B cell (primary cell): ENCODE data around the gene GLIPR2.

Experiments used
- EZH2 ChIP-seq: IDR thresholded peaks from 2 replicates; pipeline ENCODE4 v1.6.1; 2012; ENCODE audit warnings: borderline replicate concordance, low read depth, mild to moderate bottlenecking, moderate library complexity, low read length; ENCODE audit not compliant: insufficient read depth, poor library complexity, severe bottlenecking
- TF ChIP-seq, protein P1 (sequence below): fragments of 200-600 bp; IDR thresholded peaks from one replicate; pipeline ENCODE4 v1.8.0; 2022; ENCODE audit warnings: antibody characterized with exemption, mild to moderate bottlenecking

- TF ChIP-seq, protein P1, sequence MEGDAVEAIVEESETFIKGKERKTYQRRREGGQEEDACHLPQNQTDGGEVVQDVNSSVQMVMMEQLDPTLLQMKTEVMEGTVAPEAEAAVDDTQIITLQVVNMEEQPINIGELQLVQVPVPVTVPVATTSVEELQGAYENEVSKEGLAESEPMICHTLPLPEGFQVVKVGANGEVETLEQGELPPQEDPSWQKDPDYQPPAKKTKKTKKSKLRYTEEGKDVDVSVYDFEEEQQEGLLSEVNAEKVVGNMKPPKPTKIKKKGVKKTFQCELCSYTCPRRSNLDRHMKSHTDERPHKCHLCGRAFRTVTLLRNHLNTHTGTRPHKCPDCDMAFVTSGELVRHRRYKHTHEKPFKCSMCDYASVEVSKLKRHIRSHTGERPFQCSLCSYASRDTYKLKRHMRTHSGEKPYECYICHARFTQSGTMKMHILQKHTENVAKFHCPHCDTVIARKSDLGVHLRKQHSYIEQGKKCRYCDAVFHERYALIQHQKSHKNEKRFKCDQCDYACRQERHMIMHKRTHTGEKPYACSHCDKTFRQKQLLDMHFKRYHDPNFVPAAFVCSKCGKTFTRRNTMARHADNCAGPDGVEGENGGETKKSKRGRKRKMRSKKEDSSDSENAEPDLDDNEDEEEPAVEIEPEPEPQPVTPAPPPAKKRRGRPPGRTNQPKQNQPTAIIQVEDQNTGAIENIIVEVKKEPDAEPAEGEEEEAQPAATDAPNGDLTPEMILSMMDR: no peak
- no peak for TF ChIP-seq EZH2
Measured at GRCh38 chr9:36169166-36169565, 32.6 kb downstream of the GLIPR2 start, which contains the start of gene CCIN.
